HG02798 (cell line): Measurements from ENCODE around the gene MILR1.
"Not testable (repeated sequence)": the region's sequence is repeated elsewhere in the genome, so short reads cannot be mapped to it uniquely, and the experiment has no call there.

Experiments used
- ATAC-seq: cut with Tn5 transposase; IDR thresholded peaks from one replicate; pipeline ENCODE4 v1.9.1; 2021; ENCODE audit warnings: mild to moderate bottlenecking; ENCODE audit not compliant: unreplicated experiment, poor library complexity

Gene MILR1

DNA sequence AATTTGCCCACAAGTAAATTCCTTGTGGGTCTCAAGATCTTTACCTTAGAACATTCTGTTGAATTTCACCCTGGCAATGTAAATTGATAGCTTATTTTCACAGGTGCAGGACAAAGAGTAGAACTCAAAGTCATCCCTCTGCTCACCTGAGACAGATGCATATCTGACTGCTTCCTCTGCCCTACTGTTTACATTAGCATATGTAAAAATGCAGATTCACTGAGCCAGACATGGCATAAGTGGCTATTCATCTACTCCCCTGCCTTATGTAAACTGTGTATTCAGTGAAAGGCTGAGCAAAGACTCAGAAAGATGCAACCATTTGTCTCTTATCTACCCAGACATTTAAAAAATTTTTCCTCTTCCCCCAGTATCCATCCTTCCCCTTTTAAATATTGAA is 22.3 kb upstream of the MILR1 start:
- ATAC-seq, result no peak

DNA sequence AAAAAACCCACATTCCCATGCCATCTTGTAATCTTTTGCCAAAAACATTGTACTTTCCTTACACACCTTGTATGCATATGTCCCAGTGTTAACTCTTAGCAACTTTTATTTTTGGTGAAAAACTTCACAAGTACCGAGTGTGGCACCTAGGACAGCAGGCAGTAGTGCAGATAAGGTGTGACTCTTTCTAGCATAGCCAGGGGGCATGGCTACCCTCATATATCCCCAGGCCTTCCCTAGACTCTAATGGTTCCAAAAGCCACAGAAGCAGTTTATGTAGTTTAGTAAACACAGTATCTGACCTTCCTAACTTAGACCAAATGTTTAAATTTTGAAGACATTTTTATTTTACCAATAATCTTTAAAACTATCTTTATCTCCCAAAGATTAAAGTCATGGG is 20.5 kb upstream of the MILR1 start:
- ATAC-seq, result no peak

DNA sequence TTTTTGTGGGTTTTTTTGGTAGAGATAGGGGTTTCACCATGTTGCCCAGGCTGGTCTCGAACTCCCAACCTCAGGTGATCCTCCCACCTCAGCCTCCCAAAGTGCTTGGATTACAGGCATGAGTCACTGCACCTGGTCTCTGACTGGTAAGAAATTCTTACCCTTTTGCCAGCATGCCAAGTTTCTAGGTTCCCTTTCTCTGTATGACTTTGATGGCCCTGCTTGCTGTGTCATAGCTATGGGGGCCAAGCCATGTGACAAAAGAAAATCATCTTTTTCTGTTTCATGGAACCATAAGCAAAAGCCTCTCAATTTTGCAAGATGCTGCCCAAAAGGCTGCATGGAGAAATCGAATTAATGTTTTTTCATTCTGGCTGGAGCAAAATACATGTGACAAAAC is 18.9 kb upstream of the MILR1 start:
- not testable (repeated sequence) for ATAC-seq

DNA sequence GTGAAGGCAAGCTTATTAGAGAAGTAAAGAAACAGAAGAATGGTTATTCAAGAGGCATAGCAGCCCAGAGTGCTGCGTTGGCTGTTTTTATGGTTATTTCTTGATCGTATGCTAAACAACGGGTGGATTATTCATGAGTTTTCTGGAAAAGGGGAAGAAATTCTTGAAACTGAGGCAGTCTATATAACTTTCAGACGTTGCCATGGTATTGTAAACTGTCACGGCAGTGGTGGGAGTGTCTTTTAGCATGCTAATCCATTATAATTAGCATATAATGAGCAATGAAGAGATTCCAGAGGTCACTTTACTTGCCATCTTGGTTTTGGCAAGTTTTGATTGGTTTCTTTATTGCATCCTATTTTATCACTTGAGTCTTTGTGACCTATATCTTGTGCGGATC is 17.4 kb upstream of the MILR1 start:
- ATAC-seq, result no peak

DNA sequence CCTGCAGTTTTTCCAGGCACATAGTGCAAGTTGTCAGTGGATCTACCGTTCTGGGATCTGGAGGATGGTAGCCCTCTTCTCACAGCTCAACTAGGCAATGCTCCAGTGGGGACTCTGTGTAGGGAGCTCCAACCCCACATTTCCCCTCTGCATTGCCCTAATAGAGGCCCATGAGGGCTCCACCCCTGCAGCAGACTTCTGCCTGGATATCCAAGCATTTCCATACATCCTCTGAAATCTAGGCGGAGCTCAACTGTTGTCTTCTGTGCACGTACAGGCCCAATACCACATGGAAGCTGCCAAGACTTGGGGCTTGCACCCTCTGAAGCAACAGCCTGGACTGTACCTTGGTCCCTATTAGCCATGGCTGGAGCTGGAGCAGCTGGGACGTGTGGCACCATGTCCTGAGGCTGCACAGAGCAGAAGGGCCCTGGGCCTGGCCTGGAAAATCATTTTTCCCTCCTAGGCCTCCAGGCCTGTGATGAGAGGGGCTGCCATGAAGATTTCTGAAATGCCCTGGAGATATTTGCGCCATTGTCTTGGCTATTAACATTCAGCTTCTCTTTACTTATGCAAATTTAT is 10.9 kb upstream of the MILR1 start:
- no peak for ATAC-seq

DNA sequence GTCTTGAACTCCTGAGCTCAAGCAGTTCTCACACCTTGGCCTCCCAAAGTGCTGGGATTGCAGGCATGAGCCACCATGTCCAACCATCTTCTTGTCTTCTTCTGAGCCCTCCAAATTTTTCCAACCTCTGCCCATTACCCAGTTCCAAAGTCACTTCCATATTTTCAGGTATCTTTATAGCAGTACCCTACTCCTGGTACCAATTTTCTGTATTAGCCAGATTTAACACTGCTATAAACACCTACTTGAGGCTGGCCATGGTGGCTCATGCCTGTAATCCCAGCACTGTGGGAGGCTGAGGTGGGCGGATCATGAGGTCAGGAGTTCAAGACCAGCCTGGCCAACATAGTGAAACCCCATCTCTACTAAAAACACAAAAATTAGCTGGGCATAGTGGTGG is 9.4 kb upstream of the MILR1 start:
- not testable (repeated sequence) for ATAC-seq

DNA sequence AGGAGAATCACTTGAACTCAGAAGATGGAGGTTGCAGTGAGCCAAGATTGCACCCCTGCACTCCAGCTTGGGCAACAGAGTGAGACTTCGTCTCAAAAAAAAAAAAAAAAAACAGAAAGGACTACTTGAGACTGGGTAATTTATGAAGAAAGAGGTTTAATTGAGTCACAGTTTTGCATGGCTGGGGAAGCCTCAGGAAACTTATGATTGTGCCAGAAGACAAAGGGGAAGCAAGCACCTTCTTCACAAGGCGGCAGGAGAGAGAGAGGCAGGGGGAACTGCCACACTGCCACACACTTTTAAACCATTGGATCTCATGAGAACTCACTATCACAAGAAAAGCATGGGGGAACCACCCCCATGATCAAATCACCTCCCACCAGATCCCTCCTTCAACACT is 9.0 kb upstream of the MILR1 start:
- ATAC-seq, result no peak

DNA sequence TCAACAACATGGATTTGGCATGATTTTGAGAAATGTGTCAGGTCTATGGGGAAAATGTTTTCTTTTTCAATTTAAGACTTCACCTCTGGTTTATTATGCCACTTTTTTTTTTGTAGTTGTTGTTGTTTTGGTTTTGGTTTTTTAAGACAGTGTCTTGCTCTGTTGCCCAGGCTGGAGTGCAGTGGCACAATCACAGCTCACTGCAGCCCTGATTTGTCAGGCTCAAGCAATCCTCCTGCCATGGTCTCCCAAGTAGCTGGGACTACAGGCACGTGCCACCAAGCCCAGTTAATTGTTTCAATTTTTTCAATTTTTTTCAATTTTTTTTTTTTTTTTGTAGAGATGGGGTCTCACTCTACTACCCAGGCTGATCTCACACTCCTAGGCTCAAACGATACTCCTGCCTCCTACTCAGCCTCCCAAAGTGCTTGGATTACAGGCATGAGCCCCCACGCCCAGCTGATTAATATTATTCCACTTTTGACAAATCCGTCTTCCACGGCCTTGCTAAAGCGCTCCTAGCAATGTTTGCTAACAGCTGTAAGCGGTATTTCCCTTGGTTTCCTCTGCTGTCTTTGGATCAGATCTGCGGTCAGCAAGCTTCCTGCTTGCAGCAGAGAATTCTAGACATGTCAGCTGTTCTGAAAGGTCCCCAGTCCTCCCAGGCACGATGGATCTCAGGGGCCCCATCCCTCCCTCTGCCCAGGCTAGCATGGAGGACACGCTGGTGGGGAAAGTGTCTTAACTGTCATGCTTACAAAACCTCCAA is 7.0 kb upstream of the MILR1 start:
- no peak for ATAC-seq

DNA sequence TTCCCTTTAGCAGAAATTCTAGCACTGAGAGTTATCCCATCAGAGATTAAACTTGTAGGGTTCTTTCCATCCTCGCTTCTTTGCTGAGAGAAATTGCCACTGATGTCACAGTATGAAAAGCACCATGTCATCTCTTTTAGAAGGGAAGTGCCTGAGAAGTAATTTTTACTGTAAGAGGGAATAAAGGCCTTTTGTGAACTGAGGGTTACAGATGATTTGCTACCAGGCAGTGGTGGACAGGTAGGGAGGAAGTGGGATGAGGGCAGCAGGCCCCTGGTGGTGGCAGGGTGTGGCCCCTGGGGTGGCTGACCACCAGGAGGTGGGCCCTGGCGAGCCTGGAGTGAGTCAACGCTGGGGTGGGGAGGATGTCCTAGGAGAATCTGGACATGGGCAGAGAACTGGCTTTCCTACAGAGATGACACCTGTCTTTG is 6.4 kb upstream of the MILR1 start:
- ATAC-seq, result no peak

DNA sequence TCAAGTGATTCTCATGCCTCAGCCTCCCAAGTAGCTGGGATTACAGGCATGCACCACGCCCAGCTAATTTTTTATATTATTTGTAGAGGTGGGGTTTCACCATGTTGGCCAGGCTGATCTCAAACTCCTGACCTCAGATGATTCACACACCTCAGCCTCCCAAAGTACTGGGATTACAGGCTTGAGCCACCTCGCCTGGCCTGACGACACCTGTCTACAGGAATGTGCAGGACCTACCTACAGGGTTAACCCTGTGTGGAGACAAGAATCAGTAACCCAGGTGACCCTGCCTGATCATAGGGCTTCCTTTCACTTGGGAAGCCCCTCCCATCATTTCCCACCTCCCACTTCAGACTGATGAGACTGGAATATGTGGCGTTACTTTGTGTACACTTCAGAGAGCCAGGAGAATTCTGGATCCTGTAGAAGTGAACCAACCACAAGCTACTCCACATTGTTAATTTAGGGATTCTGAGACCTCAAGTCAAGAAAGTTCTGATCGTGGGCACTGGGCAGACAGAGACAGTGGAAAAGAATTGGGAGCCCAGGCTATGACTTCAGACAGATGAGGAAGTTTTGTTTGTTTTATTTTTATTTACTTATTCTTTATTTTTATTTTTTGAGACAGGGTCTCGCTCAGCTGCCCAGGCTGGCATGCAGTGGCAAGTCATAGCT is 5.7 kb upstream of the MILR1 start:
- ATAC-seq, result no peak

DNA sequence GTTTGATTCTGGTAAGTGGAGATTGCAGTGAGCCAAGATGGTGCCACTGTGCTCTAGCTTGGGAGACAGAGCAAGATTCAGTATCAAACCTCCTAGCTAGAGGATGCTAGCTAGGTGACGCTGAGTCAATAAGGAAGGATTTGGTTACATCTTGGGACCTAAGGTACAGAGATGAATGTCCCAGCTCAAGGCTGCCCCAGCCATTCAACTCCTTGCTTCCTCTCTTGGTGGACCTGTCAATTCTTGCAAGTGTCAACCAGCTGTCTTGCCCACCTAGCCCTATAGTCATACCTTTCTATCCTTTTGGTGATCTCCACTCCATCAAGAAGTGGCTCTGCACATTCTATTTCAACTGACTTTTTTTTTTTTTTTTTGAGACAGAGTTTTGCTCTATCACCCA is 1.4 kb upstream of the MILR1 start:
- ATAC-seq, result no peak

DNA sequence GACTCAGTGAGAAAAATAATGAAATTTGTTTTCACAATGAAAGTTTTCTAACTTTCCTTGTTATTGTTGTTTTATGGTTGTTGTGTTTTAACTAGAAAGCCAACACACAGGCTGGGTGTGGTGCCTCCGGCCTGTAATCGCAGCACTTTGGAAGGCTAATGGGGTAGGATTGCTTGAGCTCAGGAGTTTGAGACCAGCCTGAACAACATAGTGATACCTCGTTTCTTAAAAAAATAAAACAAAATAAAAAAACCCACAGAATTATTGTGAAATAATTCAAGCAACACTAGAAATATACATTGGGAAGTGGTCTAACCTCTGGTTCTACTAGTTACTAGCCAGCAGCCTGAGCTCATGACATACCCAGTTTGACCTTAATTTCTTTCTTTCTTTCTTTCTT is 630 bp downstream of the MILR1 start:
- no peak for ATAC-seq

DNA sequence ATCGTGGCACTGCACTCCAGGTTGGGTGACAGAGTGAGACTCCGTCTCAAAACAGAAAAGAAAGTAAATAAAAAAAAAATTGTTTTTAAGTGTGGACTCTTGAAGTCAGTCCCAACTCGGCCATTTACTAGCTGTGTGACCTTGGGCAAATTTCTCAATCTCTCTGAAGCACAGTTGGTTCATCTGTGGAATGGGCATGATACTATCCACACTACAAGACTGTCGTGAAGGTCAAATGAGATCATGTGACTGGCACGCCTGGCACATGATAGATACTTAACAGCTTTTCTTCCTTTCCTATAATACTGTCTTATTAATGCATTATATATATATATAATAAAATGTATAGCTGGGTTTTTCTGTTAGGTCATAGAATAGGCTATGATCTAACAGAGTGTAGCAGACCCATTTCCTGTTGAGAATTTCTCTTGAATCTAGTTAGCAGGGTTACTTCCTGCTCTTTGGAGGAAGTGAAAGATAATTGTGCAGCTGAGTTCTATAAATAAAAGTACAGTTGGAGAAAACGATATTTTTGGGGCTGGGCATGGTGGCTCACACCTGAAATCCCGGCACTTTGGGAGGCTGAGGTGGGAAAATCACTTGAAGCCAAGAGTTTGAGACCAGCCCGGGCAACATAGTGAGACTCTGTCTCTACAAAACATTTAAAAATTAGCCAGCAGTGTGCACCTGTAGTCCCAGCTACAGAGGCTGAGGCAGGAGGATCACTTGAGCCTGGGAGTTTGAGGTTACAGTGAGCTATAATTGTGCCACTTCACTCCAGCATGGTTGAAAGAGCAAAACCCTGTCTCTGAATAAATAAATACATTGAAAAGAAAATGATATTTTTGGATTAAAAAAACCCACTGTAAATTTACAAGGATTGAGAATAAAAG is 7.3 kb downstream of the MILR1 start:
- no peak for ATAC-seq

DNA sequence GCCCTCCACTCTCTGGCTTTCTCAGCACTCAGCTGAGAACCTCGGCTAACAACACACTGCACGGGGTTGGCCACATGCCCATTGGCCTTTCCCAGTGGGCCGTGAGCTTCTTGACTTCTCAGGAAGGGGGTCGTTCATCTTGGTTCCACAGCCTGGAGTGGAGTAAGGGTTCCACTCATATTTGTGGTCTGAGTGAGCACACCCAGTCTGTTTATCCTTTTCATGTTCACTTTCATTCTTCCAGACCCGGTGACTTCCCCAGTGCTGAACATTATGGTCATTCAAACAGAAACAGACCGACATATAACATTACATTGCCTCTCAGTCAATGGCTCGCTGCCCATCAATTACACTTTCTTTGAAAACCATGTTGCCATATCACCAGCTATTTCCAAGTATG is 8.2 kb downstream of the MILR1 start:
- ATAC-seq, result no peak

DNA sequence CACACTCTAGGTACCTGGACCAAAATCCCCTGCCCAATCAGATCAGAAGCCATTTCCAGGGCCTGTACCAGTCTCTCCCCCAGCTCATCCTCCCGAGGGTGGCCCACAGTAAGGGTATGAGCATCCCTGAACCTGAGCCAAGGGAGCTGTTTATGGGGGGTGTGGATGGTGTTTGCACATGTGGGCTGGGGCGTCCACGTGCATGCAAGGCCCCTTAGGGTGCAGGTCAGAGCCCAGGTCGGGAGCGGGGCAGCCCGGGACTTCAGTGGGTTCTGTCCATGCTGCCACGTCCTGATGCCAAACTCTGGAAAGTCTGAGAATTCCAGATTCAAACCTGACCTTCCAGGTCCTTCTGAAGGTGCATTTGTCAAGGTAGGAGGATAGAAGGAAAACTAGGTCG is 9.8 kb downstream of the MILR1 start:
- ATAC-seq, result no peak

DNA sequence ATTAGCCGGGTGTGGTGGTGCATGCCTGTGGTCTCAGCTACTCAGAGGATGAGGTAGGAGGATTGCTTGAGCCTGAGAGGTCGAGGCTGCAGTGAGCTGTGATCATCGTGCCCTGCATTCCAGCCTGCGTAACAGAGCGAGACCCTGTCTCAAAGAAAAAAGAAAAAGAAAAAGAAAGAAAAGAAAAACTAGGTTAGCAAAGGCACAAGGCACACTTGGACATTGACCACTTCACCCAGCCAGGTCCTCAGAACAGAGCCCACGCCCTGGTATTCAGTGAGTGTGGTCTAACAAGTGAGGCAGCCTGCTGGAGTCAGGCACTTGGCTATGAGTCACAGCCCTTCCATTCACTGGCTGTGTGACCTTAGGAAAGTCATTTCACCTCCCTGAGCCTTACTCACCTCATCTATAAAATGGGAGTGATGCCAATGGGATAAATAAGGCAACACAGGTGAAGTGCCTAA is 10.4 kb downstream of the MILR1 start:
- no peak for ATAC-seq

DNA sequence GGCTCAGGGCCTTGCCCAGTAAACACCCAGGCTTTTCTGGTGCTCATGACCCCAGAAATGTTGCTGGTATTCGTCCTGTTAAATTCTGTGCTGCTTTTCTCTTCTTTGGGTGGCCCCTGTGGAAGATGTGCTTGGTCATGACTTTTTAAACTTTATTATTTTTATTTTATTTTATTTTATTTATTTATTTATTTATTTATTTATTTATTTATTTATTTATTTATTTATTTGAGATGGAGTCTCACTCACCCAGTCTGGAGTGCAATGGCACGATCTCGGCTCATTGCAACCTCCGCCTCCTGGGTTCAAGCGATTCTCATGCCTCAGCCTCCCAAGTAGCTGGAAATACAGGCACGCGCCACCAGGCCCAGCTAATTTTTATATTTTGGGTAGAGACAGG is 10.9 kb downstream of the MILR1 start:
- not testable (repeated sequence) for ATAC-seq

DNA sequence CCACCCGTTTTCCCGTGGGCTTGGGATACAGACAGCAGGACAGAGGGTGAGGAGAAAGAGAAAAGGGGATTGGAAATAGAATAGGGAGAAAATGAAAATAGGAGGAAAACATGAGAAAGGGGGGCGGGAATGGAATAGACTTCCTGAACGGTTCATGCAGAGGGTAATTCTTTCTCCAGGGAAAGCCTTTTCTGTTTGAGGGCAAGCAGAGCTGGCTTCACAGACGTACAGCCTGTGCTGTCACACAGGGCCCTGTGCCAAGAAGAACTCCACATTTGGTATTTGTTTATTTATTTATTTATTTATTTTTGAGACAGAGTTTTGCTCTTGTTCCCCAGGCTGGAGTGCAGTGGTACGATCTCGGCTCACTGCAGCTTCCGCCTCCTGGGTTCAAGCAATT is 12.0 kb downstream of the MILR1 start:
- ATAC-seq, result no peak

DNA sequence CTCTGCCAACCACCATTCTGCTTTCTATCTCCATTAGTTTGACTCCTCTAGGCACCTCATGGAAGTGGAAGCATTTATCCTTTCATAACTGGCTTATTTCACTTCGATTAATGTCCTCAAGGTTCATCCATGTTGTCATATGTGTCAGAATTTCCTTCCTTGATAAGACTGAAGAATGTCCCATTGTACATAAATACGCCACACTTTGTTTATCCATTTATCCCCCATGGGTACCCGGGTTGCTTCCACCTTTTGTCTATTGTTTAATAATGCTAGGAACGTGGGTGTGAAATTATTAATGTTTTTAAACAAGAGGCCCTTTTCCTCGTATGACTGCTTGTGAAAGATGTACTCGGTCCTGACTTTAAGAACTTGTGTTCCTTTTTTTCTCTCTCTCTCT is 12.9 kb downstream of the MILR1 start:
- ATAC-seq, result no peak

DNA sequence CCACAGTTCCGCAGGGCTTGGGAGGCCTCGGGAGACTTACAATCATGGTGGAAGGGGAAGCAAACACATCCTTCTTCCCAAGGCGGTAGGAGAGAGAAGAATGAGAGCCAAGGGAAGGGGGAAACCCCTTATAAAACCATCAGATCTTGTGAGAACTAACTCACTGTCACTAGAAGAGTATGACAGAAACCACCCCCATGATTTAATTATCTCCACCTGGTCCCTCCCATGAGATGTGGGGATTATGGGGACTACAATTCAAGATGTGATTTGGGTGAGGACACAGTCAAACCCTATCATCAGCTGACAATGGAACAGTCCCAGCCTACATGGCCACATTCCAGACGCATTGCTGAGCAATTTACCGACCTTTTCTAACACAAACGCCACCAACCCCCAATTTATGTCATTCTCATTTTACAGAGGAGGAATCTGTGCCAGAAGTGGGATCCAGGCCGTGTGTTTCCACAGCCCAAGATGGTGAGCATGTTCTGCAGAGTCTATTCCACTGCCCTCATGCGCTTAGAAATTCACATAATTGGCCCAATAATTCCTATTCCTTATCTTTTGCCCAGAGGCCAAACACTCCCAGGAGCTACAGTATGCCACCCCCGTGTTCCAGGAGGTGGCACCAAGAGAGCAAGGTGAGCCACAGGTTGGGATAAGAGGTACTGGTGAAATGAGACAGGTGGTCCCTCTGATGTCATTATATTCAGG is 17.3 kb downstream of the MILR1 start:
- no peak for ATAC-seq
